HL-60 (cell line): ENCODE results near the gene EPM2AIP1.

Source experiments
- DNase-seq, 2 experiments: peaks; one replicate each; pipeline ENCODE4 v3.0.0-alpha.2; 2010 to 2020; ENCODE audit warnings: low read depth in 1 of 2, low spot score in 1 of 2
- H3K27ac ChIP-seq: fragments of 250-450 bp; sonication (Bioruptor Pico); replicated peaks from 2 replicates; pipeline ENCODE4 v1.5.1; 2020; ENCODE audit warnings: mild to moderate bottlenecking, moderate library complexity
- H3K27me3 ChIP-seq: fragments of 250-450 bp; sonication (Bioruptor Pico); 2 replicates; pipeline ENCODE4 v1.5.1; 2021; ENCODE audit warnings: mild to moderate bottlenecking, moderate library complexity; ENCODE audit not compliant: insufficient read depth, poor library complexity, severe bottlenecking
- H3K4me3 ChIP-seq: replicated peaks from 2 replicates; pipeline ENCODE4 v1.5.1; 2011; ENCODE audit warnings: mild to moderate bottlenecking, control low read depth, low read length; ENCODE audit not compliant: insufficient read depth
- GABPA ChIP-seq: IDR thresholded peaks from 2 replicates; pipeline ENCODE4 v1.6.1; 2012; ENCODE audit warnings: low read depth
- POLR2AphosphoS5 ChIP-seq: IDR thresholded peaks from 2 replicates; pipeline ENCODE4 v1.6.1; 2012; ENCODE audit warnings: low read depth
- SPI1 ChIP-seq: IDR thresholded peaks from 2 replicates; pipeline ENCODE4 v1.6.1; 2012; ENCODE audit warnings: low read depth, mild to moderate bottlenecking, borderline replicate concordance
- TF ChIP-seq, protein P1 (sequence below): IDR thresholded peaks from 2 replicates; pipeline ENCODE4 v1.6.1; 2012; ENCODE audit warnings: low read depth; ENCODE audit not compliant: insufficient replicate concordance
- TF ChIP-seq, protein P2 (sequence below): IDR thresholded peaks from one replicate; pipeline ENCODE4 v1.5.1; 2011; ENCODE audit warnings: low read length, control low read depth, inconsistent platforms; ENCODE audit not compliant: insufficient read depth

The EPM2AIP1 gene

DNA sequence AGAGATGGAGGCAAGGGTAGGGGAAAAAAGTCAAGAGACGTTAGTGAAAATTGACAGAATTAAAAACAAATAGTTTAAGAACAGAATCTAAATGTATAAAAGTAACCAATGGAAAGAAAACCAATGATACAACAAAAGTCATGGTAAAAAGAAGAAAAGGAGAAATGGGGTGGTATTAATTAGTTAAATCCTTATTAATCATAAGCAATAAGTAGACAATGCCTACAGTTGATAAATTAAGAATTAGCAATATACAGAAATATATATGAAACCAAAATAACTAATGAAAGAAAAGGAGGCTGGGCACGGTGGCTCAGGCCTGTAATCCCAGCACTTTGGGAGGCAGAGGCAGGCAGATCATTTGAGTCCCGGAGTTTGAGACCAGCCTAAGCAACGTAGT is 23.8 kb downstream of the EPM2AIP1 start:
- no peak for DNase-seq
- Histone ChIP-seq H3K27me3 (no peaks in the 10 kb centered on the region), H3K4me3 (no peak overlapping the region), H3K27ac (no peak overlapping the region)
- TF ChIP-seq, protein P1, sequence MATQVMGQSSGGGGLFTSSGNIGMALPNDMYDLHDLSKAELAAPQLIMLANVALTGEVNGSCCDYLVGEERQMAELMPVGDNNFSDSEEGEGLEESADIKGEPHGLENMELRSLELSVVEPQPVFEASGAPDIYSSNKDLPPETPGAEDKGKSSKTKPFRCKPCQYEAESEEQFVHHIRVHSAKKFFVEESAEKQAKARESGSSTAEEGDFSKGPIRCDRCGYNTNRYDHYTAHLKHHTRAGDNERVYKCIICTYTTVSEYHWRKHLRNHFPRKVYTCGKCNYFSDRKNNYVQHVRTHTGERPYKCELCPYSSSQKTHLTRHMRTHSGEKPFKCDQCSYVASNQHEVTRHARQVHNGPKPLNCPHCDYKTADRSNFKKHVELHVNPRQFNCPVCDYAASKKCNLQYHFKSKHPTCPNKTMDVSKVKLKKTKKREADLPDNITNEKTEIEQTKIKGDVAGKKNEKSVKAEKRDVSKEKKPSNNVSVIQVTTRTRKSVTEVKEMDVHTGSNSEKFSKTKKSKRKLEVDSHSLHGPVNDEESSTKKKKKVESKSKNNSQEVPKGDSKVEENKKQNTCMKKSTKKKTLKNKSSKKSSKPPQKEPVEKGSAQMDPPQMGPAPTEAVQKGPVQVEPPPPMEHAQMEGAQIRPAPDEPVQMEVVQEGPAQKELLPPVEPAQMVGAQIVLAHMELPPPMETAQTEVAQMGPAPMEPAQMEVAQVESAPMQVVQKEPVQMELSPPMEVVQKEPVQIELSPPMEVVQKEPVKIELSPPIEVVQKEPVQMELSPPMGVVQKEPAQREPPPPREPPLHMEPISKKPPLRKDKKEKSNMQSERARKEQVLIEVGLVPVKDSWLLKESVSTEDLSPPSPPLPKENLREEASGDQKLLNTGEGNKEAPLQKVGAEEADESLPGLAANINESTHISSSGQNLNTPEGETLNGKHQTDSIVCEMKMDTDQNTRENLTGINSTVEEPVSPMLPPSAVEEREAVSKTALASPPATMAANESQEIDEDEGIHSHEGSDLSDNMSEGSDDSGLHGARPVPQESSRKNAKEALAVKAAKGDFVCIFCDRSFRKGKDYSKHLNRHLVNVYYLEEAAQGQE = no peak
- TF ChIP-seq SPI1 (no peak), POLR2AphosphoS5 (no peak), GABPA (no peak)
- TF ChIP-seq, protein P2, sequence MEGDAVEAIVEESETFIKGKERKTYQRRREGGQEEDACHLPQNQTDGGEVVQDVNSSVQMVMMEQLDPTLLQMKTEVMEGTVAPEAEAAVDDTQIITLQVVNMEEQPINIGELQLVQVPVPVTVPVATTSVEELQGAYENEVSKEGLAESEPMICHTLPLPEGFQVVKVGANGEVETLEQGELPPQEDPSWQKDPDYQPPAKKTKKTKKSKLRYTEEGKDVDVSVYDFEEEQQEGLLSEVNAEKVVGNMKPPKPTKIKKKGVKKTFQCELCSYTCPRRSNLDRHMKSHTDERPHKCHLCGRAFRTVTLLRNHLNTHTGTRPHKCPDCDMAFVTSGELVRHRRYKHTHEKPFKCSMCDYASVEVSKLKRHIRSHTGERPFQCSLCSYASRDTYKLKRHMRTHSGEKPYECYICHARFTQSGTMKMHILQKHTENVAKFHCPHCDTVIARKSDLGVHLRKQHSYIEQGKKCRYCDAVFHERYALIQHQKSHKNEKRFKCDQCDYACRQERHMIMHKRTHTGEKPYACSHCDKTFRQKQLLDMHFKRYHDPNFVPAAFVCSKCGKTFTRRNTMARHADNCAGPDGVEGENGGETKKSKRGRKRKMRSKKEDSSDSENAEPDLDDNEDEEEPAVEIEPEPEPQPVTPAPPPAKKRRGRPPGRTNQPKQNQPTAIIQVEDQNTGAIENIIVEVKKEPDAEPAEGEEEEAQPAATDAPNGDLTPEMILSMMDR = no peak

DNA sequence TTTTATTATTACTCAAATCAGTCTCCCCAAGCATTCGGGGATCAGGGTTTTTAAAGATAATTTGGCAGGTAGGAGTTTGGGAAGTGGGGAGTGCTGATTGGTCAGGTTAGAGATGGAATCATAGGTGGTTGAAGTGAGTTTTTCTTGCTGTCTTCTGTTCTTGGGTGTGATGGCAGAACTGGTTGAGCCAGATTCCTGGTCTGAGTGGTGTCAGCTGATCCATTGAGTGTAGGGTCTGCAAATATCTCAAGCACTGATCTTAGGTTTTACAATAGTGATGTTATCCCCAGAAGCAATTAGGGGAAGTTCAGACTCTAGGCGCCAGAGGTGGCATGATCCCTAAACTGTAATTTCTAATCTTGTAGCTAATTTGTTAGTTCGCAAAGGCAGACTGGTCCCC is 27.5 kb downstream of the EPM2AIP1 start:
- TF ChIP-seq, protein P1 = no peak
- no peak for TF ChIP-seq SPI1
- TF ChIP-seq, protein P2 = no peak
- no peak for TF ChIP-seq POLR2AphosphoS5
- TF ChIP-seq GABPA = no peak
- Histone ChIP-seq H3K27ac (no peak overlapping the region), H3K27me3 (no peaks in the 10 kb centered on the region), H3K4me3 (no peak overlapping the region)
- no peak for DNase-seq

DNA sequence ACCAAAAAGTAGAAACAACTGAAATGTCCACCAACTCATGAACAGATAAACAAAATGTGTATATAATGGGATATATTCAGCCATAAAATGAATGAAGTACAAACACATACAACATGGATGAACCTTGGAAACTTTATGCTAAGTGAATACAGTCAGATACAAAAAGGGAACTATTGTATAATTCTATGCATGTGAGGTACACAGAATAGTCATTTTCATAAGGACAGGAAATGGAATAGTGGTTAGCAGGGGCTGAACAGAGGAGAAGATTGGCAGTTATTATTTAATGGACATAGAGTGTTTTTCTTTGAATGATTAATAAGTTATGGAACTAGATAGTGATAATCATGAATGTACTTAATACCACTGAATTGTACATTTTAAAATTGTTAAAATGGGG is 28.1 kb downstream of the EPM2AIP1 start:
- no peak overlapping the region for H3K4me3 ChIP-seq
- H3K27ac ChIP-seq = no peak overlapping the region
- H3K27me3 ChIP-seq = no peaks in the 10 kb centered on the region
- TF ChIP-seq SPI1 (no peak), POLR2AphosphoS5 (no peak), GABPA (no peak)
- TF ChIP-seq, protein P1 = no peak
- TF ChIP-seq, protein P2 = no peak
- DNase-seq = no peak
